NB4 (cell line): Measurements from ENCODE around the gene MMD2.

ENCODE experiments used
- MAX ChIP-seq: IDR thresholded peaks from 2 replicates; pipeline ENCODE4 v1.6.1; 2011; ENCODE audit warnings: low read depth, low read length
- POLR2A ChIP-seq: IDR thresholded peaks from 2 replicates; pipeline ENCODE4 v1.6.1; 2011; ENCODE audit warnings: mild to moderate bottlenecking; ENCODE audit not compliant: insufficient read length; ENCODE audit errors: extremely low read depth
- TF ChIP-seq, protein P1 (sequence below): IDR thresholded peaks from one replicate; pipeline ENCODE4 v1.5.1; 2012; ENCODE audit warnings: low read depth, low read length

DNA sequence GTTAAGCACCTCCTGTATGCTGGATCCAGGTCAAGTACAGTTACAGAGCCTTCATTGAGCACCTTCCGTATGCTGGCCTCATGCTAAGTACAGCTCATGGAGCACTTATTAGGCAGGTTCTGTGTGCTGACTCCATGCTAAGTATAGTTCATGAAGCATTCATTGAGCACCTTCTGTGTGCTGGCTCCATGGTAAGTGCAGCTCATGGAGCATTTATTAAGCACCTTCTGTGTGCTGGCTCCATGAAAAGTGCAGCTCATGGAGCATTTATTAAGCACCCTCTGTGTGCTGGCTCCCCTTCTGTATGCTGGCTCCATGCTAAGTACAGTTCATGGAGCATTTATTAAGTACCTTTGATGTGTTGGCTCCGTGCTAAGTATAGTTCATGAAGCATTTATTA is 30.5 kb downstream of the MMD2 start:
- TF ChIP-seq, protein P1, sequence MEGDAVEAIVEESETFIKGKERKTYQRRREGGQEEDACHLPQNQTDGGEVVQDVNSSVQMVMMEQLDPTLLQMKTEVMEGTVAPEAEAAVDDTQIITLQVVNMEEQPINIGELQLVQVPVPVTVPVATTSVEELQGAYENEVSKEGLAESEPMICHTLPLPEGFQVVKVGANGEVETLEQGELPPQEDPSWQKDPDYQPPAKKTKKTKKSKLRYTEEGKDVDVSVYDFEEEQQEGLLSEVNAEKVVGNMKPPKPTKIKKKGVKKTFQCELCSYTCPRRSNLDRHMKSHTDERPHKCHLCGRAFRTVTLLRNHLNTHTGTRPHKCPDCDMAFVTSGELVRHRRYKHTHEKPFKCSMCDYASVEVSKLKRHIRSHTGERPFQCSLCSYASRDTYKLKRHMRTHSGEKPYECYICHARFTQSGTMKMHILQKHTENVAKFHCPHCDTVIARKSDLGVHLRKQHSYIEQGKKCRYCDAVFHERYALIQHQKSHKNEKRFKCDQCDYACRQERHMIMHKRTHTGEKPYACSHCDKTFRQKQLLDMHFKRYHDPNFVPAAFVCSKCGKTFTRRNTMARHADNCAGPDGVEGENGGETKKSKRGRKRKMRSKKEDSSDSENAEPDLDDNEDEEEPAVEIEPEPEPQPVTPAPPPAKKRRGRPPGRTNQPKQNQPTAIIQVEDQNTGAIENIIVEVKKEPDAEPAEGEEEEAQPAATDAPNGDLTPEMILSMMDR: no peak
- TF ChIP-seq POLR2A: no peak
- no peak for TF ChIP-seq MAX
